ENCODE results near the gene PLA2G4D. TPM values are rescaled to one million over a fixed set of nuclear protein-coding genes. Genes with fewer than 3 reads are reported as not detected.
"Not testable (repeated sequence)": the region's sequence is repeated elsewhere in the genome, so short reads cannot be mapped to it uniquely, and the experiment has no call there.

PLA2G4D gene
- polyA plus RNA-seq, 1 donor = 0.08 TPM

DNA sequence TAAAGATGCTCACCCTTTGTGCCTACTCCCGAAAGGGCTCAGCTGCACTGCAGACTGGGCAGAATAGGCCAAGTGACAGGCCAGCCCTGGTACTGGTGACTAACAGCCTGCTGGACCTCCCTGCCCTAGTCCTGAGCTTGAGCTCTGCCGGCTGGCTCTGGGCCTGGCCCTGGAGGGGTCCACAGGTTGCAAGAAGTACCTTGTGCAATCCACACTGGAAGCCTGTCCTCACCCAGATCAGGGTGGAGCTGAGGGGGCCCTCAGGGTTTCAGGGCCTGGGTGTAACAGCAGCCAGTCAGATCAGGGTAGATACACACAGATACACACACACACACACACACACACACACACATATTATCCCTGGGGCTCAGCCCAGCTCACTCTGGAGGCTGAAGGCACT lies 27.3 kb upstream of the PLA2G4D start:
- DNase-seq = no peak

DNA sequence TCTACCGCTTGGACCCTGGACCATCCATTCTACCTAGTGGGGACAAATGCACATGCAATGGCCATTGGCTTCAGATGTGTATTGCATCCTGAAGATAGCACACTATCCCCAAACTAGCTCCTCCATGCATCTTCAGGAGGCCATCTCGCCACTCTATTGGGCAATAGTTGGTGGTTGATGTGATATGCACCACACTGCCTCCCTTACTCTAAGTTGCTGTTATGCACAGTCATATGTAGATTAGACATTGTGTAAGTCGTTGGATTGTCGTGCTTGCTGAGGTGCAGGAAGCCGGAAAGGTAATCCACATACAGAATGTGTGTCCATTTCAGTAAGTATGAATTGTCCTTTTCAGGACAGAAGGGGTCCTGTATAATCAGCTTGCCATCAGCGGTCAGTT lies 26.7 kb upstream of the PLA2G4D start:
- DNase-seq = no peak

DNA sequence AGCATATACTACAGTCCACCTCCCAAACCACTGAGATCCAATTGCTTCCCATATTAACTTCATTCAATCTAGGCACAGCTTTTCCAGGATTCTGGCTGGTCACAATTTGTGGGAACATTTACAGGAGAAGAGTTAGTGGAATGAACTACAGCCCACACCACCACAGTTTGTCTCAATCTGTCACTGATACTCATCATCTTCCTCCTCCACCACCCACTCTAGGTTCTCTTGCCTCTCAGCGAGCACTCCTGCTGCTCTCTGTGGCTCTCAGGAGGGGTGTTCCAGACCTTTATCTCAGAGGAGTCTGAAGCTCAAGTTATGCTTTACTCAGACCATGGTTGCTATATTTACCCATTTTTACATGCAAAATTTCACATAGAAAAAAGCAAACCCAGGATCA lies 25.9 kb upstream of the PLA2G4D start:
- no peak for DNase-seq

DNA sequence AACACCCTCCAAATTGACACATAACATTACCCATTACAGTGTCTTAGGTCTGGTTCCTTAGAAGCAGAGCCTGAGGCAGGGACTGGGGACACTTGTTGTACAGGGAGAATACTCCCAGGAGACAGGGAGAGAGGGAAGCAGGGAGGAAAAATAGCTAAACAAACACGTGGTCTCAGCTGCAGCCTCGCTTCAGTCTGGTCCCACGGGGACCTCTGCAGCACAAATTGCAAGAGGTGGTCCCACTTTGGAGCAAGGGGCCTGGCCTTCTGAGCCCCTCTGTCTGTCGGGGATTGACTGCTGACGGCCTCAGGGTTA lies 25.0 kb upstream of the PLA2G4D start:
- no peak for DNase-seq

DNA sequence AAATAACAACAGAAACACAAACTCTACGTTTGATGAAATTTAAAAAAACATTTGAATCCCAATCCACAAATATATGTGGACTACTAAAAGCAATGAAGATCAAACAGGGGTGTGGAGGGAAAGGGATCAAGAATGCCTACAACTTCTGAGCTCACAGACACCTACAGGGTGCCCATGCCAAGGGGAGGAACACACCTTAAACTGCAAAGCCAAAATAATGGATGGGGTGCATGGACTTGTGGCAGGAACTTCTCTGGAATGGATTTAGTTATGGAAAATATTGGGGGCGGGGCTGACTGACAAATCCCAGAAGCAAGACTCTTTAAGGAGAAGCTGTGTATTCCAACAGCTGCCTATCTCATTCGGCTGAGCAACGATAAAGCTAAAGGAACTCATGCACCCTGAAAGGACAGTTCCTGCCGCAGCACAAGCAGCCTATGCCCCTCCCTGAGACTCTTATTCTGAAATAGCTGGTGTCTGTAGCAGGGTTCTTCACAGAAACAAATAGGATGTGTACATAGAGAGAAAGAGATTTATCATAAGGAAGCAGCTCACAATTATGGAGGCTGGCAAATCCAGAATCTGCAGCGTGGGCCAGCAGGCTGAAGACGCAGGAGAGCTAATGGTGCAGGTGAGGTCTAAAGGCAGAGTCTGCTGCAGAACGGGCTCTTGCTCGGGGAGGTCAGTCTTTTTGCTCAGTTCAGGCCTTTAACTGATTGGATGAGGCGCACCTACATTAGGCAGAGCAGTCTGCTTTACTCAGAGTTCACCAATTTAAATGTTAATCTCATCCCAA lies 24.5 kb upstream of the PLA2G4D start:
- no peak for DNase-seq

DNA sequence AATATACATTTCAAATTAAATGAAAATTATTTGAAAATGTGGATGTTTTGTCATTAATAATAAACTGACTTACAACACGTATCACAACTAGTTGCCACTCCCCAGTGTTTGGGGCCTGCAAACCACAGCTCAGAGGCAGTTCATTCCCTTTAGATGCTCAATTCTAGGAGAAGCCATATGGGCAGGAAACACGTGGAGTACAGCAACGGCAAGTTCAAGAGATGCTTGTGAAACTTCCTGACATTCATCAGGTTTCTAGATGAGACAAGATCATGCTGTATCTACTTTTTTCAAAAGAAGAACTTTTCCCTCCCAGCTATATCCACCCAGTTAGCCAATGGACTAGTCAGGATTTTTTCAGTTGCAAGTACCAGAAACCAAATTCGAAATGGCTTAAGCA lies 17.6 kb upstream of the PLA2G4D start:
- DNase-seq = no peak

DNA sequence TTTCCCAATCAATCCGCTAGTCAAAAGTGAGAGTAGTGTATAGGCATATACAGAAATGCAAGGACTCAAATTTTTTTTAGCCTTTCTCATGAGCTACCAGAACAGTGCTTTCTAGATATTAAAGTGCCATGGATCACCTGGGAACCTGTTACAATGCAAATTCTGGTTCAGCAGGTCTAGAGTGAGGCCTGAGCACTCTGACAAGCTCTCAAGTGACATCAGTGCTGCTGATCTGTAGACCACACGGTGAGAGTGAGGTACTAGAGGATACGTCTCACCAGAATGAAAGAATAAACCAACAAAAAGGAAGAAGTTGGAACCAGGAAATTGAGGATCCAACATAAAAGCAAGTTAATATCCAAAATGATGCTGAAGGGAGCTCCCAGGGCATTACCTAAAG lies 16.0 kb upstream of the PLA2G4D start:
- no peak for DNase-seq

DNA sequence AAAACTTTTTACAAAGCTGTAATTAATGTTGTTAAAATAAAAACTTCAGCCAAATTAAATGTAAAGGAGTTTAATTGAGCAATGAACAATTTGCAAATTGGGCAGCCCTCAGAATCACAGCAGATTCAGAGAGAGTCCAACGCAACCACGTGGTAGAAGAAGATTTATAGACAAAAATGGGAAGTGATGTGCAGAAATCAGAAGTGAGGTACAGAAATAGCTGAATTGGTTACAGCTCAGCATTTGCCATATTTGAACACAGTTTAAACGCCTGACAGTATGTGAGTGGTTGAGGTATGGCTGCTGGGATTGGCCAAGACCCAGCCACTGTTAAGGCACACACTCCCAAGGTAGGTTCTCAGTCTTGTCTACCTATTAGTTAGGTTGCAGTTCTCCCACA lies 14.4 kb upstream of the PLA2G4D start:
- DNase-seq = no peak

DNA sequence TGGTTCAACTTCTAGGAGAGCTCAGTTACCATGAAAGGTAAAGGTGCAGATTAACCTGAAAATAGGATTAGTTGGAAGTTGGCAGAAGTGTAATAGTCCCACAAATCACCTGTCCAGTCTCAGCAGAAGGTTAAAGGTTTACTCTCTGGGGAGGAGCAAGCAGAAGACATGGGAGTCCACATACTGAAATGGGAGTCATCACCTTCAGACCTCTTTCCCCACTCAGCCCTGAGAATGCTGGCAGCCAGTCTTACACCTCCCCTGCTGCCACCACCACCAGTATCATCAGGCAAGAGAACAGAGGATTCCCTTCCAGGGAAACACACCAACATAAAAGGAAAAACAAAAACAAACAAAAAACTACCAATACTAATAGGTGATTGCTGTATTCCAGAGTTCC lies 13.8 kb upstream of the PLA2G4D start:
- DNase-seq = no peak

DNA sequence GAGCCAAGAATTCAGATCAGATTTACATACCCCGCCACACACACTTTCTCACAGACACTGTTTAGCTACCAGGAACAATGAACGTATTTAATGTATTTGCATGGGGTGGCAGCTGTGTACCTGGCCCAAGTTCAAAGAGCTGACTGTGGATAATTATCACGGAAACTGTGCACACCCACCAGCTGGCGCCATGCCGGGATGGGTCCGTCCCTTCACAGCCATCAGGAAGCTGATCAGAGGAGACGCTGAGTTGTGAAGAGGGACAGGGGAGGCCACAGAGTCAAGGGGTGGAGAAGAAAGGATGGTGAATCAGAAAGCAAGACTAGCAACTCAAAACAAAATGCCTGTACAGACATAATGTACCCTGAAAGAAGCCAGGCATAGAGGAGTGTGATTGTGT lies 13.1 kb upstream of the PLA2G4D start:
- no peak for DNase-seq

DNA sequence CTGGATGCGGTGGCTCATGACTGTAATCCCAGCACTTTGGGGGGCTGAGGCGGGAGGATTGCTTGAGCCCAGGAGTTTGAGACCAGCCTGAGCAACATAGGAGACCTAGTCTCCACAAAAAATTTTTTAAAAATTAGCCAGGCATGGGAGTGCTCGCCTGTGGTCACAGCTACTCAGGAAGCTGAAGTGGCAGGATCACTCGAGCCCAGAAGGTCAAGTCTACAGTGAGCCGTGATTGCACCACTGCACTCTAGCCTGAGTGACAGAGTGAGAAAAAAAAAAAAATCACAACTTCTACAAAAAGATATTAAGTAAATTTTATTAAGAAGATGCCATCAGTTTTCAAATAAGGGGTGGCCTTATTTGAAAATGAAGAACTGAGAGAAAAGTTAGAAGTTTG lies 11.9 kb upstream of the PLA2G4D start:
- no peak for DNase-seq

DNA sequence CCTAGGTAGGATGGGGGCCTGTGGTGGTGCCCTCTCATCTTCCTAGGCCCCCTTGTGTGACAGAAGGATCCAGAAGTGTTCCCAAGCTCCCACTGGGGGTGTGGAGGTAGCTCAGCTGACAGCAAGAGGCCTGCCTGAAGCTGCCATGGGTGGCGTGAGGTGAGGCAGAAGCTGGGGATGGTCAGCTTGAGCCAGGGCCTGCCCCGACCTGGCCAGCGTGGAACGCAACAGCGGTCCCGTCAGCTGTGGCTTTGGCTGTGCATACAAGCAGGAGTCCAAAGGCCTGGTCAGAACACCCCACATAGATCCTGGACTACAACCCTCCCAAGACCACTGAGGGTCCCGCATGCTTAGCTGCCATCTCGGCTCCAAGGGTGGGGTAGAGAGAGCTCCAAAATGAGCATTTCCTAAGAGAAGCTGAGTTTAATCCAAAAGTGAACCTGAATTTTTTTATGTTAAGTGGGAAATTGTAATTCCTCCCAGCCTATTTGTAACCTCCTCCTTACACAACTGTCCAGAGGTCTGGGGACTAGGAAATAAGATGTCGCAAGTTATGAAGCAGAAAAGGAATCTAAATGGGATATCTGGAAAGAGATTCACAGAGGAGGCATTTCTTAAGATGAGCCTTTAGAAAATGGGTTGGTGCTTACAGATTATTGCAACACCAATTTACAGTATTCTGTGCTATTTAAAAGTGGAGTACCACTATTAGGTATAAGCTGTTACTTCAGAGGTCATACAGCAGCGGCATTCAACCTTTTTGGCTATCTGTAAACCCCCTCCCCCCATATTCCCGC lies 9.9 kb upstream of the PLA2G4D start:
- no peak for DNase-seq

DNA sequence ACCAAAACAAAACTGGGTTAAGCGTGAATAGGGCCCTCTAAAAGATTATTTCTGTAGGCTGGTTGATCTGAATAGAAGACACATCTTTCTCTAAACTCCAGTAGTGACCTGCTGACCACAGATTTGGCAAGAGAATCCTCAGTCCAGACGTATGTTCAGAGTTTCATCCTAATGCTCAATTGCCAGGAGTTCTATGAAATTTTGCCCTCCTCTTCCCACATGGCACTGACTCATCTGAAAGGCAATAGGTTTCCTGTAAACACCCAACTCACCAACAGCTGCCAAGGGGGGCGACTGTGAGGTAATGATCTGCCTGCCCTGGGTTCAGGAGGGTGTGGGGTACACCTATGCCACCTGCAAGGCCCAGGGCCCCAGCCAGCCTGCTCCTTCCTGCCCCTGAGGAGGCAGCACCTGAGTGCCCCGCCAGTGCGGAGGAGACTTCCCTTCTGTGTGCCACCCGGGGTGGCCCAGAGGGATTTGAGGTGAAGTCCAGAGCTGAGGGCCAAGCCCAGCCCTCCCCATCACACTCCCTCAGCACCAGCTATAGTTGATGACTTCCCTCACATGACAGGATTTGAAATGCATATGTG lies 8.4 kb upstream of the PLA2G4D start:
- DNase-seq = no peak

DNA sequence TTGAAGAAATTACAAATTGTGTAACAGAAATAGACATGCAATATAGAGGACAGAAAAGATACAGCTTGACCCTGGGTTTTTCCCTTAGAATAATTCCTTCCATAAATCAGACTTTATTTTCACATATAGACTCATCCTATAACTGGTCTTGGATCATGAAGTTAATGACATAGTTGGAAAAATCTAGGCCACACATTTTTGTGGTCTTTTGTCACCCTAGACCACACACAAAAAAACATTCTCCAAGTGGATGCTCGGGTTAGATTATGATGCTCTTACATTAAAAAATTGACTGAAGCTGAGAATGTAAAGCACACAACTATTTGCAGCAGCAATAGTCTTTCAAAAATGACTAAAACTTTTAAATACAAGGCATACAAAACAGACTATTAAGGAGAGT lies 7.5 kb upstream of the PLA2G4D start:
- no peak for DNase-seq

DNA sequence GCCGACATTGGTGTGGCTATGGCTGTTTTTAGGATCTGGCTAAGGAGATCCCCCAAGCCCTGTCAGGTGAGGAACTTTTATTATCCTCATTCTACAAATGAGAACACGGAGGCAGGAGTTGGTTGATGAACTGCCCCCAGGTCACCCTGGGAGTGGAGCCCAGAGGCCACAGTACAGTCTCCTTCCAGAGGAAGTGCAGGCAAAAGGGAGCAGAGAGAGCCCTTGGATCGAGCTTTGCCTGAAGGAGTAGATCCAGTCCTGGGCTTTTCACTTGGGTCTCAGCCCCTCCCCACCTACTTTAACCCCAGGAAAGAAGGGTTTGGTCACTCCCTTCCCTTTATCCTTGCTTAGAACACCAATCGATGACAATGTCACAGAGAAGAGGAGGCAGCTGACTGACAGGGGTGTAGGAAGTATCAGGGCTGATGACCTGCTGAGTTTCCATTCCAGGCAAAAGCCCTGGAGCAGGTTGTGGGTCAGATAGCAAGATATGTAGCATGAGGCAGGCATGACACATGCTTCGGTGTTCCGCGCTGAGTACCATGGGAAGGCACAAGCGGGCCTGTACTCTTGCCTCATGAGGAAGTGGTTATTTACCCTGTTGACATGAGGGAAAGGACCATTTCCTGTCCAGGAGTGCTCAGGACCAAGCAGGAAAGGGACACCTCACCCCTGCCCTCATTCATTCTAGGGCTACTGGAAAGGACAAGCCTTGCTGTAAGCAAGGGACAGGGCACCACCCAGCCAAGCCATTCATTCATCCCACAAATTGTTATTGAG lies 5.8 kb upstream of the PLA2G4D start:
- no peak for DNase-seq

DNA sequence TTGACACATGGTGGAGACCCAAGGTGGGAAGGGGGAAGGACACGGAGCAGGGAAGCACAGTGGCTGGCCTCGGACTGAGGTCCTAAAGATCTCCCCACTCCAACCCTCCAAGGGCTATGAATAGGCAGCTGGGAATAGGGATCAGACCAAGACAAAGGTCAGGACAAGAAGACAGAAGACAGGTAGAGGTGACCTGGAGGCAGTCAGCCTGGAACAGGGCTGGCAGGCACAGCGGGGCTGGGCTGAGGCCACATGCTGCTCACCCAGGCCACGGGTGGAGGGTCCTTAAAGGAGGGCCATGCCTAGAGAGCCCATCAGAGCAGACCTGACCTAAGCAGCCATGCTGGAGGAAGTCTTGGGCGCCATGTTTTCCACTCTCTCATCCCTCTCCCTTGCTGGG lies 2.7 kb upstream of the PLA2G4D start:
- DNase-seq = no peak

DNA sequence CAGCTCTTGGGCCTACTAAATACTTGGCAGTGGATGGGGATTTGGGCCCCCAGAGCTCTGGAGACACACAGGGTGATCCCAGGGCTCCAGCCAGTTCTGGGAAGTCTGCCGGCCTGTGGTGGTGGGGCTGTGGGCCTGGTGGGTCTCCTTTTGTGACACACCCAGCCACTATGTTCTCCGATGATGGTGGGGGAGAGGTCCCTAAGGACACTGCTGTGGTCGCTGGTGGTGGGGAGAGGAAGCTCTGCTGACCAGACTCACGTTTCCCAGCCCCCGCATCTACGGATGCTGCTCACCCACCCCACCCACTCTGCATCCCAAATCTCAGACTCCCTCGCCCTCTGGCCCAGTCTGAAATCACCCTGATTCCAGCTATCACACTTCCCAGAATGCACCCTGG lies 396 bp downstream of the PLA2G4D start:
- no peak for DNase-seq

DNA sequence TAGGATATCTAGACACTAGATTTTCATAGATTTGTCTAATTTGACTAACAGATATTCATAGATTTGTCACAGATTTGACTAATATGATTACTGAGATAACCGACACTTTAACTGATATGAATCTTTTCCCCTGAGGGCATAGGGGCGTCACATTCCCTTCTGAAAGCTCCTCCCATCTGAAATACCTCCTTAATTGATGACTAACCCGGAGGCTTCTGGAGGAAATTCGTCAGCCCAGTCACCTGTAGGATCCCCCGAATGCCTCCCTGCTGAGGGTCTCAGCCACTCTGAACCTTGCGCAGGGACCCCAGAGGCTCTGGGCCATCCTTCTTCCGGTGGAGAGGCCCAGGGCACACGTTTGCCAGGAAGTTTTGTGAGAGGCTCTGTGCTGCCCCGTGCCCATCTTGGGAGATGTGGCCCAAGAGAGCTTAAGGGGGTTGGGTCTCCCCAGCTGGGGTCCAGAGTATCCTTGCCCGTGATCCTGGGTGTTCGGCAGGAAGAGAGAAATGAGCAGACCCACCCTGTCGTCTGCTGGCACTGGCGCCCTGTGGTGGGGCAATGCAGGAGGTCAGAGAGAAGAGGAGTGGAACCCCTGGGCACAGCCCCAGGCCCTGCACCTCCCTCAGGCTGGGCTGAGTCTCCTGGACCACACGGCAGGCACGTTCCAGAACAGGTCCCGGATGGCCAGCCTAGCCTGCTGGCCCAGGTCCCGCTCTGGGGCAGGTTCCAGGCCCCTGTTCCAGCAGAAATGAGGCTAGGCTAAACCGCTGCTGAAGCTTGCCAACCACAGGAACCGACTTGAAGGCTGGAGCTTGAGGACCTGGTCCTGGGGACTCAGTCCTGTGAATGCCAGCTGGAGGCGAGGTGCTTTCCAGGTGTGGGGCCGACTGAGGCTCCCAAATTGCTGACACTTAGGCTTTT lies 1.7 kb downstream of the PLA2G4D start:
- DNase-seq = peak; percentile 48

DNA sequence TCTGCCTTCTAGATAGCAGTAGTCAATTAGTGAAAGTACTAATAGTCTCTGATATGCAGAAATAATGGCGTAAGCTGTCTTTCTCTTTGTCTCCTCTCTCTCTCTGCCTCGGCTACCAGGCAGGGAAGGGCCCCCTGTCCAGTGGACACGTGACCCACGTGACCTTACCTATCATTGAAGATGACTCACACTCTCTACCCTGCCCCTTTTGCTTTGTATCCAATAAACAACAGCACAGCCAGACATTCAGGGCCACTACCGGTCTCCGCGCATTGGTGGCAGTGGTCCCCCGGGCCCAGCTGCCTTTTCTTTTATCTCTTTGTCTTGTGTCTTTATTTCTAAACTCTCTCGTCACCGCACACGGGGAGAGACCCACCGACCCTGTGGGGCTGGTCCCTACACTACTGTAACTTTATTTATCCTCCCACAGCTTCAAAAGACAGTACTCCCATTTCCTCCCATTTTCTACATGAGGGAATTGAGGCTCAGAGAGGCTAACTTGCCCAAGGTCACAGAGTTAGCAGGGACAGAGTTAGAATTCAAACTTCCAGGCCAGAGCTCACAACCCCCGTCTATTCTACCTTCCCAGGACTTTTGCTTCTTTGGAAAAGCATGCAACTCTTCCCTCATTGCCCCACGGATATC lies 2.5 kb downstream of the PLA2G4D start:
- DNase-seq = not testable (repeated sequence)

DNA sequence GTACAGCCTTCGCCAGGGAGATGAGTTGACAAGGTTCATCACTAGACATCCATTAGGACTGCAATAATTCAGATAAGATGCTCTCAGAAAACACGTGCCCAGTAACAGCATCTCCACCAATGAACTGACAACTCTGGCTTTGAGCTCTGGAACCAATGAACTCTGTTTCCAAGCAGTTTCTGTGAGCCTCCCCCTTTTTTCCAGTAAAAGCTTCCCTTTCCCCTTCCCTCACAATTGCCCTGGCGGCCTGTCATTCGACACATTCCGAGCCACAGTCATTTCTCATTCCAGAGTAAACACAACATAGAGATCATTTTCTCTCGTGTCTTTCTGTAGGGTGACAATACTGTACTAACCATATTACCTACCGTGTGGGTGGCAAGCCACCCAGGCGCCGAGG lies 3.6 kb downstream of the PLA2G4D start:
- no peak for DNase-seq

DNA sequence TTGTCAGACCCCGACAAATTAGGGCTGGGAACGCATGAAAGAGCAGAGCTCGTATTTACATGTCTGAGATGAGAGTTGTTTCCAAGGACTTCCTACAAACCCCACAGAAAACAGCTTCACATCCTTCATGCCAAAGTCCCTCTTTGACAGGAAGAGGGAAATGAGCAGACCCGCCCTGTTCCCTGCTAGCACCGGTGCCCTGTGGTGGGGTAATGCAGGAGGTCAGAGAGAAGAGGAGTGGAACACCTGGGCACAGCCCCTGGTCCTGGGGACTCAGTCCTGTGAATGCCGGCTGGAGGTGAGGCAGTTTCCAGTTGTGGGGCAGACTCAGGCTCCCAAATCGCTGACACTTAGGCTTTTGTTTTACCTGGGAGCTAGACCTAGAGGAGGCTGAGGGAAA lies 4.0 kb downstream of the PLA2G4D start:
- no peak for DNase-seq

DNA sequence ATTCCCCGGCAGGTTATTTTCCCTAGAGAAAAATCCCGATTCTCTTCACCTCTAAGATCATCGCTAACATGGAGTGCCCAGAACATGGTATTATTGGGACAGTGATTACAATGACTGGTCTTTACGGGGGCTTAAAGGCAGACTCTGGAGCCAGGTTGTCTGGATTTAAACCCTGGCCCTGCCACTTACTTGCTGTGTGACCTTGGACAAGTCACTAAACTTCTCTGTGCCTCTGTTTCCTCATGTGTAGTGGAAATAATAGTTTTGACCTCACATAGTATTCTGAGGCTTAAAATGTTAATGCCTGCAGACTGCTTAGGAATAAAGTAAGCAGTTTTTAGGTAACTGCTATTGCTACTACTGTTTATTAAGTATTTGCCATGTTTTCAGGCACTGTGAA lies 4.4 kb downstream of the PLA2G4D start:
- no peak for DNase-seq

All from hindlimb muscle (tissue), 1 donor.